GM19099 (cell line): ENCODE data around the gene FUT6.

ENCODE experiments used
- POLR2A ChIP-seq: IDR thresholded peaks from 3 replicates; pipeline ENCODE4 v1.6.1; 2011; ENCODE audit warnings: low read depth; ENCODE audit not compliant: insufficient read length; ENCODE audit errors: extremely low read depth

Gene FUT6

GRCh38 chr19:5786593-5787408 lies 52.7 kb downstream of the FUT6 start:
- TF ChIP-seq POLR2A = no peak

DNA sequence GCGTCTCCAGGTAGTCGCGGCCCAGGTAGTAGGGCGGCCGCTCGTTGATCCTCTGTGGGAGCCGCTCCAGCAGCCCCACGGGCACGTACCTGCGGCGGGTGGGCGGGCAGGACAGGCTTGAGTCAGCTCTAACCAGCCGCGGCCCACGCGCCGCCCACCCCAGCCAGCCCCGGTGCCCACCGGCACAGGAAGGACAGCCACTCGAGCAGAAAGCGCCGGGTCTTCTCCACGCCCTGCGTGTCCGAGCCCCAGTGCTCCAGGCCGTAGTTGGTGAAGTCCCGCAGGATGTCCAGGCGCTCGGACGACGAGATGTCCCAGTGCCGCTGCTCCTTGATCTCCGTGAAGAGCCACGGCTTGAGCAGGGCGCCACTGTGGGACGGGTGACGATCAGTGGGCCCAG lies 54.1 kb downstream of the FUT6 start:
- TF ChIP-seq POLR2A = no peak

DNA sequence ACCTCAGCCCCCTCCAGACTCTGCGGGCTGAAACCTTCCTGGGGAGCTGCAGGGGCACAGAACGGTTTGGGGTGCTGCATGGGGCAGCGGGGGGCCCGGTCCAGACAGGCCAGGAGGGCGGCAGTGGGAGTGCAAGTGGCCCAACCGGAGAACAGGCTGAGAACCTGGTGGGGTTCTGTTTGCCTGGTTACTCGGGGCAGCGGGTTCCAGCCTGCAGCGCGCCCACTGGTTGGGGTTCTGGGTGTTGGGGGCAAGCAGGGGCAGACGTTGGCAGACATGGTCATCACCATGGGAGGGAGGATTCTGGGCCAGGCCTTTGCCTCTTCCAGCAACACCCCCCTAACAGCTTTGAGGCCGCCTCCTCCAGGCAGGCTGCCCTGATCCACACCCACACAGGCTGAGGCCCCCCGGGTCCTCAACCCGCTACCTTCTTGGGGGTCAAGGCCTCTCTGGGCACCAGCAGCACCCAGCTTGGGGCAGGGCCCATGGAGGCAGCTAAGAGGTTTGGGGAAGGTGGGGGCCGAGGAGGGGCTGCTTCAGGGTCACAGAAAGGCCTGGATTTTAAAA lies 54.8 kb downstream of the FUT6 start, which contains the start of gene PRR22:
TSS of gene PRR22 (minus strand) at position 166 of the 567 bp plus-strand sequence. CDS start at position 80, 86 bp downstream.
- no peak for TF ChIP-seq POLR2A

DNA sequence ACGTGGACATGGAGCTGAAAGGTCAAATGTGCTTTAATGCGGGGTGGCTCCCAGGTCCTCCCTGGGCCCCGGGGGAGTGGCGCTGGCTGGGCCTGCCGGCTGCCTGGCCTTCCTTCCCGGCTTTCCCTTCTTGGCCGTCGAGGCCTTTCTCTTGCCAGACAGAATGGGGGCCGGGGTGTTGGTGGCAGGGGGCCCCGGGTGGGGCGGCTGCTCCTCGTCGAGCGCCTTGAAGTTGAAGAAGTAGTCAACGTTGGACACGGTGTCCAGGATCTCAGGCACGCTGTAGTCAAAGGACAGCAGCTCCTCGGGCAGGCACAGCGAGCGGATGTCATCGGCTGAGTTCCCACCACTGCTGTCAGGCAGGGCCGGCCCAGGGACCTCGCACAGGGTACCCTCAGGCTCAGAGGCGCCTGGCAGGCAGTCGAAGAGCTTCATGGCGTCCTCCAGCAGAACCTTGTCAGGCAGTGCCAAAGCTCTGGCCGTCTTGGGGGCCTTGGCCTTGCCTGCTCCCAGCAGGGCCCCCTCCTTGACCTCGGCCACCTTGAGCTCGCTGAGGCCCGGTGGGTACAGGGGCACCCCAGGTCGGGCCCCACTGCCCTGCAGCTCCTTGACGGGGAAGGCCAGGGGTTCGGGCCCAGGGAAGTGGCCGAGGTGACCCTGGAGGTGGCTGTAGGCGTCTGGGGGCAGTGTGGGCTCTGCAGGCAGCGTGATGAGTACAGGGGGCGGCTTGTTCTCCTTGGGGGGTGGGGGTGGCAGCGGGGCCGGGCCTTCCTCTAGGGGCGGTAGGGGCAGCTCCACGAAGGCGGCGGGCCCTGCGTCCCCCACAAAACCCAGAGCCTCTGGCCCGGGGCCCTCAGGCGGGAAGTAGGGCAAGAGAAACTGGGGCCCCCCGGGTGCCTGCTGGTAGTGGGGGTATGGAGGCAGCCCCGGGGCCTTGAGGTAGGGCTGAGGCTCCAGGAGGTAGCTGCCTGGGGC lies 56.3 kb downstream of the FUT6 start:
- no peak for TF ChIP-seq POLR2A

- no peak for TF ChIP-seq POLR2A
Measured at GRCh38 chr19:5782322-5782721, 57.2 kb downstream of the FUT6 start.
